ENCODE measurements around the gene TGFBI. TPM values are rescaled to one million over a fixed set of nuclear protein-coding genes. Genes with fewer than 3 reads are reported as not detected.

TGFBI gene
- total RNA-seq, 1 donor from 2014 or later, result 2.3 TPM

GRCh38 chr5:136075466-136075891 lies 46.7 kb downstream of the TGFBI start:
- peaks cover 10% of the 10 kb centered on the region for H3K4me1 Mint-ChIP-seq (ENCODE audit: low read depth)
- DNase-seq (ENCODE audit: low spot score, unreplicated experiment), result no peak
- H3K27me3 Mint-ChIP-seq, result peaks cover 47% of the 10 kb centered on the region
- H3K9me3 Mint-ChIP-seq (ENCODE audit: low read depth), result no peaks in the 10 kb centered on the region
- TF ChIP-seq CTCF (IDR thresholded peaks at IDR 0.05; ENCODE audit: unreplicated experiment), result no peak
- no peak overlapping the region for H3K4me3 Mint-ChIP-seq (ENCODE audit: low read depth)
- no peaks in the 10 kb centered on the region for H3K36me3 Mint-ChIP-seq (ENCODE audit: insufficient read depth)
- no peak overlapping the region for H3K27ac Mint-ChIP-seq

DNA sequence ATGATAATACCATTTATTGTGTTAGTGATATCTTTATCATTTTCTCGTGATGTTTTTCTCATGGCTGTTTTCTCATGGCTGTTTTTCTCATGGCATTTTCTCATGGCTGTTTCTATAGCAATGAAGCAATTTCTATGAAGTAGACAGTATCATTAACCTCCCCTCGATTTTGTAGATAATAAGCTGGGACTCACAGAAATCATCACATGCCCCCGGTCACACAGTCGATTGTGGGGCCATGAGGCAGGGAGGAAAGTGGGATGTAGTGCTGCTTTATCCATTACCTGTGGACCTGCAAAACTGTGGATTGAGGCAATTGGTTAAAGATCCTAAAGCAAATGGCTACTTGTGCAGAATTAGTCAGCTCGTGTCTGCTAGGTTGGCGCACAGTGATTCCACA lies 47.3 kb downstream of the TGFBI start:
- no peak overlapping the region for H3K4me3 Mint-ChIP-seq (ENCODE audit: low read depth)
- no peak overlapping the region for H3K27ac Mint-ChIP-seq
- DNase-seq (ENCODE audit: low spot score, unreplicated experiment), result no peak
- H3K27me3 Mint-ChIP-seq, result peaks cover 44% of the 10 kb centered on the region
- H3K36me3 Mint-ChIP-seq (ENCODE audit: insufficient read depth), result no peaks in the 10 kb centered on the region
- no peaks in the 10 kb centered on the region for H3K9me3 Mint-ChIP-seq (ENCODE audit: low read depth)
- peaks cover 10% of the 10 kb centered on the region for H3K4me1 Mint-ChIP-seq (ENCODE audit: low read depth)
- TF ChIP-seq CTCF (IDR thresholded peaks at IDR 0.05; ENCODE audit: unreplicated experiment), result no peak

DNA sequence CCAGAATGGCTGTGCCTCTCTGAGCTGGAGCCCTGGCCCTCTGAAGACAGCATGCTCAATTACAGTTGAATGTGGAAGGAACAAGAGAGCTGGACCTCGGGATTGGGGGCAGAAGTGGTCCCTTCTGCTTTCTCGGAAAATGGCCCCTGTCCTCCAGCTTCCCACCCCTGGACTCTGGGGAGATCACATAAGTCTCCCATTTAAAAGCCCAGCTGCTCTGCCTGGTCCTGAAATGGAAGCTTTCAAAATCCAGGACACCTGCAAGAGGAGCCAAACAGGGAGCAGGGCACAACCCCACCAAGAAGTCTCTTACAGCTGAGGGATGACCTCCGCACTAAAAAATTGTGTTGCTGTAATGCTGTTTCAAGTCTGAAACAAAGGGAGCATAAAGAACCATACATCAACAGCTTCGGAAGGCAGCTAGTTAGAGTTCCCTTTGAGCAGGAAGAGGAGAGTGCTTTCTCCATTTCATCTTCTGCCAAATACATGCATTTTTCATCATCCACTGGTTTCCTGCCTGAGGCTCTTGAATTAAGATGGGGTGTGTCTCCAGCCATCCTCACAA lies 48.2 kb downstream of the TGFBI start:
- Mint-ChIP-seq H3K9me3 (ENCODE audit: low read depth) (no peaks in the 10 kb centered on the region), H3K27me3 (peaks cover 41% of the 10 kb centered on the region), H3K36me3 (ENCODE audit: insufficient read depth) (no peaks in the 10 kb centered on the region), H3K4me1 (ENCODE audit: low read depth) (peaks cover 8% of the 10 kb centered on the region), H3K4me3 (ENCODE audit: low read depth) (no peak overlapping the region), H3K27ac (no peak overlapping the region)
- TF ChIP-seq CTCF (IDR thresholded peaks at IDR 0.05; ENCODE audit: unreplicated experiment), result no peak
- DNase-seq (ENCODE audit: low spot score, unreplicated experiment), result no peak

- H3K27ac Mint-ChIP-seq, result peak overlapping the region; percentile 19
- H3K4me3 Mint-ChIP-seq (ENCODE audit: low read depth), result peak overlapping the region; percentile 63
- no peaks in the 10 kb centered on the region for H3K36me3 Mint-ChIP-seq (ENCODE audit: insufficient read depth)
- DNase-seq (ENCODE audit: low spot score, unreplicated experiment), result no peak
- H3K27me3 Mint-ChIP-seq, result peaks cover 41% of the 10 kb centered on the region
- H3K4me1 Mint-ChIP-seq (ENCODE audit: low read depth), result peaks cover 3% of the 10 kb centered on the region
- TF ChIP-seq CTCF (IDR thresholded peaks at IDR 0.05; ENCODE audit: unreplicated experiment), result no peak
- no peaks in the 10 kb centered on the region for H3K9me3 Mint-ChIP-seq (ENCODE audit: low read depth)
These were observed 50.6 kb downstream of the TGFBI start for GRCh38 chr5:136079195-136079985.

DNA sequence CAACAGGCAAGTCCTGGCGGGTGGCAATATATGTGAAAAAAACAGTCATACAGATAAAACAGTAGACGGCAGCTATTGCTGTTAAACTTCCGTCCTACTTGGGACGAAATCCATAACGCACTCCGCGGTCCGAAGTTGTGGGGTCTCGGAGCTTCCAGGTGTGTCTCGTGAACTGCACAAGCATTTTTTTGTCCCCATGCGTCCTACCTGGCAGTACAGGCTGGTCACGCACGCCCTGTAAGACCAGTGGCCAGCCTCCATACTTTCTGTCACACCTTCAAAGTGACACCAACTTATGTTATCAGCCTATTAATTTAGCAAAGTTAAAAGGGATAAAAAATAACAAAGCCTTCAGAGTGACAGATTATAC lies 51.3 kb downstream of the TGFBI start:
- Mint-ChIP-seq H3K27ac (peak overlapping the region; percentile 95), H3K36me3 (ENCODE audit: insufficient read depth) (no peaks in the 10 kb centered on the region)

More for the DNA sequence above, 51.3 kb downstream of the TGFBI start:
- peaks cover 3% of the 10 kb centered on the region for H3K4me1 Mint-ChIP-seq (ENCODE audit: low read depth)
- peaks cover 41% of the 10 kb centered on the region for H3K27me3 Mint-ChIP-seq
- TF ChIP-seq CTCF (IDR thresholded peaks at IDR 0.05; ENCODE audit: unreplicated experiment), result no peak
- no peaks in the 10 kb centered on the region for H3K9me3 Mint-ChIP-seq (ENCODE audit: low read depth)
- H3K4me3 Mint-ChIP-seq (ENCODE audit: low read depth), result peak overlapping the region; percentile 63
- no peak for DNase-seq (ENCODE audit: low spot score, unreplicated experiment)

Measured in progenitor cell of endocrine pancreas (in vitro differentiated cells).